ENCODE data around the gene LRCH1. TPM values are rescaled to one million over a fixed set of nuclear protein-coding genes. Genes with fewer than 3 reads are reported as not detected.
A peak's percentile ranks its signal among the peaks of the same experiment; 100 is the strongest.

The LRCH1 gene
- polyA plus RNA-seq, 3 donors = 30.8 to 35.4 (median 33.6) TPM

DNA sequence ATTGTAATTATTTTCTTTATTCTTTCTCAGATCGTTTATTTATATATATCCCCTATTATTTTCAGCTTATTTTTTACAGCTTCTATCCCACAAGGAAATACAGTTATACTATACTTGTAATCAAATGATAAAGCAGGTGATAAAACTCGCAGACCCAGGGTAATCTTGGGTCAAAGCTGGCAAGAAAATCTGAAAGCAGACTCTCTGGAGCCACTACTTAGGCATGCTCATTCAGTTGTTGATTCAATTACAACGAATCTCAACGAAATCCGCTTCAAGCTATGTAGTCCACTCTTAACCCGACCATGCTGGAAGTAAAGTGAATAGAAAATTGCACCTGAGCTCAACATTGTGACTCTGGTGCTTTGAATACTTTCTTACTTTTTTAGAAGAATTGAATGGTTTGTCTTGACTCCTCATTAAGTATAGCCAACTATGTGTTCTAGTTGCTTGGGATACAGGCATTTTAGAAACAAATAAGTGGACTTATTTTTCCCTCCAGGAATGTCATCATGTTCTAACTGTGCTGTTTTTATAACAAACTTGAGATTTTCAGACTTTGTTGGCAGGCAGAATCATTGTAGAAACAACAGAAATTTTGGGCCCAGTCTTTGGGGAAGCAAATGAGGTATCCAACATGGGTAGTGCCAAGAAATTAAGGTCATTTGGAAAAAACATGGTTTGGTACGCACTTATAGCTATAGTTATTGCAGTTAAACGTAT, 222.6 kb downstream of the LRCH1 start:
- DNase-seq (ENCODE audit: low read depth in 3 of 3, low spot score in 2 of 3) = no peak

DNA sequence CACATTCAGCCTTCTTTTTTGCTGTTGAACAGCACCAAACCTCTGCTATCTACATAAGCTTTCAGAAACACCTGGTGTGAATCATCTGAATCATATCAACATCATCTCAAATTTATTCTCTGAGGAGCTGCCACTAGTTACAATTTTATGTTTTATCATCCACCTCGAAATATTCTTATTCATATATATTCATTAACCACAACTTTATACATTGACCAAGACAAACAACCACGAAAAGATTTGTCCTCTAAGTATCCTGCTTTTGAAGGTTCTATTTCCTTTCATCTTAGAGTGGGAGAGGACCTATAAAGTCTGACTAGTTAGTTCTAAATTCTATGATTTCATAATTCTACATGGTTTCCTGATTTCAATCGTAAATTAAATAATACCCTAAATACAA, 225.1 kb downstream of the LRCH1 start:
- no peak for DNase-seq (ENCODE audit: low read depth in 3 of 3, low spot score in 2 of 3)

DNA sequence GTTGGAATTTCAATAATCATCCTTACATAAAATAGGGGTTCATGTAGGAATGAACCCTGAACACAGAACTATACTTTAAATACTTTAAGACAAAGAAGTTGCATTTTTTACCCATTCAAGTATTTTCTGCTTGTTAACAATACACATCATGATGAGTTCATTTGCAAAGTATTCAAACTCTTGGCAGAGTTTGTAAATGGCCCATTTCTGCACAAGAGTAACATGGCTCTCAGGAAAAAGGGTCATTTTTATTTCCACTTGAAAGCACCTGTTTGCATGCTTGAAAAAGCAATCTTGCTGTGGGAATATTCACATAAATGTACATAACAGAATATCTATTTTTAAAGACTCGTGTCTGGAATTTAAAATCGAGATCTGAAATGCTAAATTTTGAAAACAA, 225.9 kb downstream of the LRCH1 start:
- no peak for DNase-seq (ENCODE audit: low read depth in 3 of 3, low spot score in 2 of 3)

DNA sequence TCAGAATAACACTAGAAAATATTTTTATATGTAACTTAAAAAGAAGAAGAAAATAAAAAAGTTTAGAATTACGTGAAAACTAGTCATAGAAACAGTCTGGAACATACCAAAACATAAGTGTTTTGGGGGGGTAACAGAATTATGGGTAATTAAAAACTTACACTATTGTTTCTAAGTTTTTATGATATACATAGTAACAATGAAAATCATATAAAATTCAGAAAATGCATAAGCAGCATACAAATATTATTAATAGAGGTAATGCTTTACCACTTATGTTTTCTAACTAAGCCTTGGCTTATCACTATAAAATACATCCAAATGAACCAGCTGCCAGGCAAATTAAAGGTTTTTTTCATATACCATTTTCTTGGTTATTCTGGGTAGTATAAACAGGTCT, 229.1 kb downstream of the LRCH1 start:
- DNase-seq (ENCODE audit: low read depth in 3 of 3, low spot score in 2 of 3) = no peak

DNA sequence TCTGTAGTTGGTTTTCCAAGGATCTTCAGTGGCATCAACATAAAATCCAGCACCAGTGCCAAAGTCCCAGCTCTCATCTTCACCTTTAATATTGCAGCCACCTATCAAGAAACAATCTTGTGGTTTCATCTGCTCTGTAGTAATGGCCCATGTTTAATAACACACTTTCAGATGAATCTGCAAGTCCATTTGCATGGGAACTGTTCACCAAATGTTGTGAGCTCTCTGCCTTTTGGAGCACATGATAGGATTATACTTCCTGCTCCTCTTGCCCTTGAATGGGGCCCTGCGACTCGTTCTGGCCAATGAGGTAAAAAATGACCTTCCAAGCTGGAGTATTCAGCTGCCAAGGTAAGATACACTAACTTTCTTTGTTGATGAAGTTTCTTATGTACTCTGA, 229.7 kb downstream of the LRCH1 start:
- DNase-seq (ENCODE audit: low read depth in 3 of 3, low spot score in 2 of 3) = no peak

DNA sequence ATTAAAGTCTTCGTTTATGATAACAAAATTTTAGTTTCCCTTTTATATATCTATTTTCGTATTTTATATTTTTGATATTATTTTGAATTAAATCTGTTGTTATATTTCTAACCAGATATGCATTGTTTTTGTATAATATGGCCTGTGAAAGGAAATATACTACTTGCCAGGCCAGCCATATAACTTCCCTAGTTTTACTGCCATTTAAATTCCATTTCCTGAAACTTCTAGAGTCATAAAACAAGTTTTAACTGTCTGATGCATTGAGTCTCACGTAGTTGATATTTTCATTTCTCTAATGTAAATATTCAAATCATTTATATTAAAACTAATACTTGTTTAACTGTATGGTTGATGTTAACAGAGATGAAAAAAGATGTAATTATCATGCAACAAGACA, 230.5 kb downstream of the LRCH1 start:
- no peak for DNase-seq (ENCODE audit: low read depth in 3 of 3, low spot score in 2 of 3)

DNA sequence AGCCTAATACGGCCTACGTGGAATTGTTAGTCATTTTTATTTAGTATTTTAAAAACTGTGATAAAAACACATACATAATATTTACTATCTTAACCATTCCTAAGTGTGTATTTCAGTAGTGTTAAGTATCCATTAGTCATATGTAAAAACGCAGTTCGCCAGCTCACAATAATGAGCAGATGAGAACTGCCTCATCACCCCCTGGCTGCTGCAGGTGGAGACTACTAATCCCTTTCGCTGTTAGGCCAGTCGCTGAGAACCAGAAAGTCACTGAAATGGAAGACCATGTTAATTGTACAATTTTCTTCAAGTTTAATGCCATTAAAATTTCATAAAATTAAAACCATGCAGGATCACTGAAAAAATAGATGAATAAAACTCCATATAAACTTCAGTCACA, 242.4 kb downstream of the LRCH1 start:
- no peak for DNase-seq (ENCODE audit: low read depth in 3 of 3, low spot score in 2 of 3)

DNA sequence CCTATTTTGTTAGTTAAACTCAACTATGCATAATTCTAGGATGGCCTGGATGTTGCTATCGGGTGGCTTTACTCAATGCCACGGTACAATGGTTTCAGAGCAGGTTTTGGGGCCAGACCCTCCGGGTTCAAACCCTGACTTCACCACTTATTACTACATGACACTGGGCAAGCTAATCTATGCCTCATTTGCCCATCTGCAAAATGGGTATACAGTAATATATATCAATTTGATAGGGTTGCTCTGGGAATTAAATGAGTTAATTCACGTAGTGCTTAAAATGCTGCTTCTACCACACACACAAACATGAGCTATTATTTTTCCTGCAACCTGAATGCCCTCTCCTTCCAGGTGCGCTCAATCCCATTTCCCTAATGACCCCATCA, 243.2 kb downstream of the LRCH1 start:
- DNase-seq (ENCODE audit: low read depth in 3 of 3, low spot score in 2 of 3) = no peak

DNA sequence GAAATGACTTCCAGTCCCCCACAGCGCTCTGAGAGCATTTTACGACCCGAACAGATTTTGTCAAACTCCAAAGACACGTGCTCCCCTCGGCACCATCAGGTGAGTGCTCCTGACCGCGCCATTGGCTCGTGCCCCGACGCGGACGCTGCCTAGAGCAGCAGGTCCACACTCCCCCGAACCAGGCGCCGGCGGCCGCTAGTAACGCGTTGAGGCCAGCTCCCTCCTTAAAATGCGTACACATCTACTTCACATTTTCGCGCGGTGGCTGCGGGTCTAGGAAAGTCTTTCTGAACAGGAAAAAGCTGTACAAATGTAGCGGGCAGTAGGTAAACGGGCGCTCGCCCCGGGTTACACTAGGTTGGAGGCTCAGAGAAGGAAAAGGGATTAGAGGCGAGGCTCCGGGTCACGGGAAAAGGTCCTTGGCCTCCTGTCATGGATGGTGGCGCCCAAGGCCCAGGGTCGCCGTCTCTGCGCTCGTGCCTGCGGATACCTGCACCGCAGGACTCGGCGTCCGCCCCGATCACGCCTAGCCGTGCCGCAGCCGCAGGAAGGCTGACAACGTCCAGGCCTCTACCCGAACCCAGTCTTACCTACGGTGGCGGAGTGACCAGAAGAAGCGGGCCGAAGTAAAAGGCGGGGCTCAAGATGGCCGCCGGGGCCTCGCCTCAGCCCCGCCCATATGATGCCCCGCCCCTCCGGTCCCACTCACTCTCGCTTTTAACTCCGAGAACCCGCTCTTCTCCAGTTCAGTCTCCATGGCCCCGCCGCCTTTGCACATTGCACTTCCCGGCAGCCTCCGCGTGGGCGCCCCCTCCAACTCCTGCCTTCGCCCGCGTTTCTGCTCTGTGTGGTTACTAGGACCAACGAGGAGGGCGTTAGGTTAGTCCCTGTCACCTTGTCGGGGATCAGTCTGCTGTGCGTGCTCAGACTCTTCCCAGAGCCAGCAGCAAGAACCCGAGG, 243.8 kb downstream of the LRCH1 start, which contains the start of gene ESD:
Gene ESD, minus strand, starts transcription at position 647 of the 960 bp plus-strand sequence. CDS start 5,748 bp downstream, outside the sequence.
- peak; percentile 81 to 90 (median 89) for DNase-seq (ENCODE audit: low read depth in 3 of 3, low spot score in 2 of 3)

DNA sequence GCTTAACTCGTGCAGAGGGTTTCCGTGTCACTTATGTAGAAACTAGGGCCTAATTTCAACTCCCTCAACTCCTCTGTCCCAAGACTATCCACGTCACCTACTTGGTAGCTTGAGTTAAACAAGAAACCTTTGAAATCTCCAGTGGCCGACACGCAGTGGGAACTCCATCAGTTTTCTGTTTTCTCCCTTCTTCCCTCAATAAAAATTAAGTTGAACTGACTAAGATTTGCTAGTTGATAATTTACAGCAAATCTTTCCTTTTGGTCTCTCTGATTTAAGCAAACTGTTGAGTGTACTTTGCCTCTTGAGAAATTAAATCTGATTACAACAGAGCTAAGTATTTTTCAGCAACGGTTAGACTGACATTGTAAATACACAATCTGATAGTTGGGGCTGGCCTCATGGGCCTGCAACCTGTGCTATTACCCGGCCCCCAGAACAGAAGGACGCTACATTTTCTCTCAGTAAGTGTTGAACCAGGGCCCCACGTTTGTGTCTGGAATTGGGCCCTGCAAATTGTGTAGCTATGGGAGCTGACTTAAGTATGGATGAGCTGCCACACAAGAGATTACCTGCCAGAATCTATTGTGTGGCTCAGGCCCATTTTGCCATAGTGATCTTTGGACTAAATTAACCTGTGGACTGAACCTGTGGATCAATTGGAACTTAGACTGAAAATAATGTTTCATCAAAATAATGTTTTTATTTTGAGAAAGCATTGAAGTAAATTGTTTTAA, 244.7 kb downstream of the LRCH1 start:
- DNase-seq (ENCODE audit: low read depth in 3 of 3, low spot score in 2 of 3) = no peak

DNA sequence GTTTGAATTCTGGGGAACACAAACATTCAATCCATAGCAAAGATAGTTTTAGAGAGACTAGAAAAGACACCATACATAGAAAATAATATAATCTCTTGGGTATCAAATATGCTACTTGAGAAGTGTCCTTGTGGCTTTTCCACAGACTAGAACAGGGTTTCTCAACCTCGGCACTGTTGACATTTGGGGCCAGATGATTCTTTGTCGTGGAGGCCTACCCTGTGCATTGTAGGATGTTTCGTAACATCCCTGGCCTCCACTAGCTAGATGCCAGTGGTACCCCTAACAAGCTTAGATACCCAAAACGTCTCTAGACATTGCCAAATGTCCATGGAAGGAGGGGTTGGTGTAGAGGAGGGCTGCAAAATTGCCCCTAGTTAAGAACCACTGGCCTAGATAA, 246.2 kb downstream of the LRCH1 start:
- no peak for DNase-seq (ENCODE audit: low read depth in 3 of 3, low spot score in 2 of 3)

DNA sequence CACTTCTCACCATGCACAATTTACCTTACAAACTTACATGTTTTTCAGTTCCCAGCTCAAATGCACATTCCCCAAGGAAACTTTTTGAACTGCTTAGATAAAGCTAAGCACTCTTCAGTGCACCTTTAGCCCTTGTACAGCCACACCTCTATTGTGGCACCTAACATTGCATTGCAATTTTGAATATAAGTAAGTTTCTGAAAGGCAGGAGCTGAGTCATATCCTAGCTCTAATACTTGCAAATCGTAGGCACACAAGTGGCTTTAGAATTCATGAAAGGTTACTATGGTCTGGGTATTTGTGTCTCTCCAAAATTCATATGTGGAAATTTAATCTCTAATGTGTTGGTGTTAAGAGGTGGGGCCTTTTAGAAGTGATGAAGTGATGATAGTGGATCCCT, 248.9 kb downstream of the LRCH1 start:
- DNase-seq (ENCODE audit: low read depth in 3 of 3, low spot score in 2 of 3) = no peak

Other genes with a start within 250 kb of the LRCH1 start
- 1 to 10 TPM; 1.9 to 2.5 (median 2.3) TPM for gene RUBCNL, start 165.9 kb upstream of the LRCH1 start, polyA plus RNA-seq (ENCODE audit: insufficient read length in 3 of 3)
- gene ESD, start 244.0 kb downstream of the LRCH1 start, polyA plus RNA-seq (ENCODE audit: insufficient read length in 3 of 3) = 100 to 1,000 TPM; 269 to 284 (median 277) TPM